ENCODE data around the gene CTSF. TPM values are rescaled to one million over a fixed set of nuclear protein-coding genes. Genes with fewer than 3 reads are reported as not detected.

The CTSF gene
- total RNA-seq, 1 experiment from 2014 or later: 0.98 TPM

DNA sequence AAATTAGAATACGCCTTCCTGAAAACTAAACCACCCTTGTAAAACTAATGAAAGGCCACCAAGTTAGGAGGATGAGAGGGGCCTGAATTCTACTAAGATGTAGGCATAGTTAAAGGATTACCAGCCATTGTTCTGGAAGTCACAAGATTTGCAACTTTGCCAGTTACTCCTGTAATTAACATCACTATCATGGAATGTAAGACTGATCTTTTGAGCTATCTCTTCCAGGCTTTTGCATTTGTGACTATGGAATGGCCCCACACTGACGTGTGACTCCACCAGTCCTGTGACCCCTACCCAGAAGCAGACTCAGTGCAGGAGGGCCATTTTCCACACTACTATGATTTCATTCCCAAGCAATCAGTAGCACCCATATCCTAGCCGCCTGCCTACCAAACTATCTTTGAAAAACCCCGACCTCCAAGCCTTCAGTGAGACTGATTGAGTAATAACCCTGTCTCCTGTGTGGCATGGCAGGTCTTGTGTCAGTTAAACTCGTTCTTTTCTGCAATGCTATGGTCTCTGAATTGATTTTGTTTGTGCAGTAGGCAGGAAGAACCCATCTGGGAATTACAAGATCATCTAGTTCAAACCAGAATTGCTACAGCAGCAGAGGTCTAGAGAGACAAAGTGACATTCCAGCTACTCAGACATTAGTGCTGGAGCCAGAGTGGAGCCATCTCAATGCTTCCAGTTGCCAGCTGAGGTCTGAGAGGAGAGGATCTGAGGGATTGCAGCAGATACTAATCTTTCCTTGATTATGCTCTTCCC lies 1.9 kb upstream of the CTSF start:
- no peak overlapping the region for H2AK5ac ChIP-seq (ENCODE audit: insufficient read length, low read length)
- no peaks in the 10 kb centered on the region for H4K20me1 ChIP-seq (ENCODE audit: control insufficient read depth, insufficient read depth, insufficient read length)
- H3K14ac ChIP-seq (ENCODE audit: insufficient read depth, low read length): peak overlapping the region; percentile 43; the same call in 1 of the 2 replicates
- H3K27ac Mint-ChIP-seq: peak overlapping the region; percentile 96 to 100 (median 98)
- no peak overlapping the region for H2BK20ac ChIP-seq (ENCODE audit: low read depth, low read length, poor library complexity, severe bottlenecking)
- no peak overlapping the region for H2BK5ac ChIP-seq (ENCODE audit: insufficient read length, low read length)
- peak overlapping the region; percentile 56 for H3K27ac ChIP-seq (ENCODE audit: insufficient read length, low read depth, low read length)
- H3K27me3 ChIP-seq (ENCODE audit: insufficient read depth, low read length): no peaks in the 10 kb centered on the region
- no peak overlapping the region for H3K23ac ChIP-seq (ENCODE audit: insufficient read length, low read depth, low read length)
- H3K23me2 ChIP-seq (ENCODE audit: insufficient read length, low read depth, low read length, poor library complexity, severe bottlenecking): no peaks in the 10 kb centered on the region
- peaks cover 11% of the 10 kb centered on the region for H3K27me3 Mint-ChIP-seq (ENCODE audit: low read depth)
- H3T11ph ChIP-seq (ENCODE audit: low read length): peak overlapping the region; percentile 10
- no peak overlapping the region for H2BK15ac ChIP-seq (ENCODE audit: low read depth, low read length)
- H3K79me1 ChIP-seq (ENCODE audit: insufficient read depth, low read depth, low read length, poor library complexity, severe bottlenecking): no peaks in the 10 kb centered on the region
- H3K56ac ChIP-seq (ENCODE audit: insufficient read length, low read depth, low read length): no peak overlapping the region
- peak overlapping the region in 1 of 2 experiments; percentile 30; a peak in 2 of 5 replicates for H3K4me3 Mint-ChIP-seq
- no peak overlapping the region; the same call in 1 of the 2 replicates for H3K4ac ChIP-seq (ENCODE audit: low read depth, low read length)
- H3K18ac ChIP-seq (ENCODE audit: insufficient read length, low read depth, low read length): peak overlapping the region; percentile 37
- H3K79me2 ChIP-seq (ENCODE audit: insufficient read depth, low read length): no peaks in the 10 kb centered on the region
- no peak overlapping the region for H4K5ac ChIP-seq (ENCODE audit: insufficient read length, low read depth, low read length)
- no peak overlapping the region for H2BK12ac ChIP-seq (ENCODE audit: insufficient read length, low read depth, low read length)
- H3K4me2 ChIP-seq (ENCODE audit: insufficient read depth, insufficient read length, low read length): no peak overlapping the region
- H3K9me3 ChIP-seq (ENCODE audit: control insufficient read depth, low read depth, low read length): no peaks in the 10 kb centered on the region
- no peak overlapping the region for H2BK120ac ChIP-seq (ENCODE audit: low read depth, low read length, poor library complexity, severe bottlenecking)
- peak; percentile 43 for DNase-seq
- peaks cover 31 to 40% of the 10 kb centered on the region in 2 experiments for H3K4me1 Mint-ChIP-seq
- no peak overlapping the region for H4K8ac ChIP-seq (replicated peaks; ENCODE audit: insufficient read length, low read depth, low read length)
- no peak overlapping the region for H2AFZ ChIP-seq (ENCODE audit: low read length)
- H3K4me1 ChIP-seq (ENCODE audit: insufficient read depth, low read length): peaks cover 11% of the 10 kb centered on the region
- no peak overlapping the region for H4K91ac ChIP-seq (ENCODE audit: insufficient read length, low read depth, low read length)
- H3K36me3 Mint-ChIP-seq (ENCODE audit: insufficient read depth in 1 of 3, low read depth in 3 of 3): peaks cover 19 to 27% (median 21%) of the 10 kb centered on the region in 3 experiments
- no peak overlapping the region for H3K9ac ChIP-seq (ENCODE audit: extremely low read depth, insufficient read length, low read length)
- no CpG with 5 or more reads among the region's 5 CpGs for WGBS (ENCODE audit: extremely low coverage, insufficient read length, low lambda C conversion rate)
- H3K9me3 Mint-ChIP-seq: peaks cover 27 to 33% of the 10 kb centered on the region in 2 experiments
- TF ChIP-seq, protein P1, sequence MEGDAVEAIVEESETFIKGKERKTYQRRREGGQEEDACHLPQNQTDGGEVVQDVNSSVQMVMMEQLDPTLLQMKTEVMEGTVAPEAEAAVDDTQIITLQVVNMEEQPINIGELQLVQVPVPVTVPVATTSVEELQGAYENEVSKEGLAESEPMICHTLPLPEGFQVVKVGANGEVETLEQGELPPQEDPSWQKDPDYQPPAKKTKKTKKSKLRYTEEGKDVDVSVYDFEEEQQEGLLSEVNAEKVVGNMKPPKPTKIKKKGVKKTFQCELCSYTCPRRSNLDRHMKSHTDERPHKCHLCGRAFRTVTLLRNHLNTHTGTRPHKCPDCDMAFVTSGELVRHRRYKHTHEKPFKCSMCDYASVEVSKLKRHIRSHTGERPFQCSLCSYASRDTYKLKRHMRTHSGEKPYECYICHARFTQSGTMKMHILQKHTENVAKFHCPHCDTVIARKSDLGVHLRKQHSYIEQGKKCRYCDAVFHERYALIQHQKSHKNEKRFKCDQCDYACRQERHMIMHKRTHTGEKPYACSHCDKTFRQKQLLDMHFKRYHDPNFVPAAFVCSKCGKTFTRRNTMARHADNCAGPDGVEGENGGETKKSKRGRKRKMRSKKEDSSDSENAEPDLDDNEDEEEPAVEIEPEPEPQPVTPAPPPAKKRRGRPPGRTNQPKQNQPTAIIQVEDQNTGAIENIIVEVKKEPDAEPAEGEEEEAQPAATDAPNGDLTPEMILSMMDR (conservative IDR thresholded peaks at IDR 0.05): no peak
